ENCODE data around the gene BZW1.
A peak's percentile ranks its signal among the peaks of the same experiment; 100 is the strongest.

Gene BZW1

DNA sequence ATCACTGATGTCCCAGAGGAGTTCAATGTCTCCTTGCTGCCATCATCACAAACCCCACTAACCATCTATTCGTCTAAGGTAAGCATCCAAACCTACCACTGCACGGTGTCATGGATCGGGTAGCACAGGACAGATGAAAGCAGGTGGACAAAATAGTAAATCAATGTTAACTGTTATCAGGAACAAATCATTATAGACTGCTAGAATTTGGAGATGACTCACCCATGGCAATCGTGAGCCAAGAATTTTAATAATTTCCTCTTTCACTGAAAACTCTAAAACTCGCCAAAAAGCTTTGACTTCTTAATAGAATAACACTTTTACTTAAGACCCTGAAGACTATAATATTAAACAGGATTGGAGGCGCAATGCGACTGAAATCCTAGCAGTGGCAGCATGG, 33.7 kb upstream of the BZW1 start:
- Histone ChIP-seq H3K4me3 (ENCODE audit: low read length) (no peak overlapping the region), H3K9ac (ENCODE audit: low read depth, low read length) (no peak overlapping the region), H3K27me3 (ENCODE audit: insufficient read depth, low read length) (no peaks in the 10 kb centered on the region), H3K27ac (ENCODE audit: low read length) (no peak overlapping the region), H3K36me3 (ENCODE audit: insufficient read depth, low read depth, low read length) (no peaks in the 10 kb centered on the region), H3K9me3 (ENCODE audit: insufficient read depth, low read depth, low read length) (no peaks in the 10 kb centered on the region; the same call in 1 of the 2 replicates), H3K4me1 (ENCODE audit: insufficient read depth, low read length) (peaks cover 3% of the 10 kb centered on the region; the same call in 1 of the 2 replicates)

DNA sequence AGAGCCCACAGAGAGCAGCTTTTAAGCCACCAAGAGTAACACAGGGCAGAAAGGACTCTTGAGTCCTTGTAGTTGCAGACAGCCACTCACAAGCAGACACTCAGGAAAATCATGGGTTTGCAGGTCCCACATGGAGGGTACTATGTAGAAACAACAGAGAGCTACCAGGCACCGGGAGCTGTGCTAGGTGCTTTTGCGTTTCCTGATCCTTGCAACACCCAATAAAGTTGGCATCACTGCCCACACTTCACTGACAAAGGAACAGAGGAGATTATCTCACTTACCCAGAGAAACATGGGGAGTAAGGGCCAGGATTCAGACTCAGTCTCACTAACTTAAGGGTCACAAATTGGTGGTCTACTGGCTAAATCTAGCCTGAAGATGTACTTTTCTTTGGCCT, 32.5 kb upstream of the BZW1 start:
- Histone ChIP-seq H3K27me3 (ENCODE audit: insufficient read depth, low read length) (no peaks in the 10 kb centered on the region), H3K9me3 (ENCODE audit: insufficient read depth, low read depth, low read length) (no peaks in the 10 kb centered on the region), H3K9ac (ENCODE audit: low read depth, low read length) (no peak overlapping the region), H3K4me1 (ENCODE audit: insufficient read depth, low read length) (peaks cover 3% of the 10 kb centered on the region; the same call in 1 of the 2 replicates), H3K36me3 (ENCODE audit: insufficient read depth, low read depth, low read length) (no peaks in the 10 kb centered on the region), H3K27ac (ENCODE audit: low read length) (no peak overlapping the region), H3K4me3 (ENCODE audit: low read length) (no peak overlapping the region)

DNA sequence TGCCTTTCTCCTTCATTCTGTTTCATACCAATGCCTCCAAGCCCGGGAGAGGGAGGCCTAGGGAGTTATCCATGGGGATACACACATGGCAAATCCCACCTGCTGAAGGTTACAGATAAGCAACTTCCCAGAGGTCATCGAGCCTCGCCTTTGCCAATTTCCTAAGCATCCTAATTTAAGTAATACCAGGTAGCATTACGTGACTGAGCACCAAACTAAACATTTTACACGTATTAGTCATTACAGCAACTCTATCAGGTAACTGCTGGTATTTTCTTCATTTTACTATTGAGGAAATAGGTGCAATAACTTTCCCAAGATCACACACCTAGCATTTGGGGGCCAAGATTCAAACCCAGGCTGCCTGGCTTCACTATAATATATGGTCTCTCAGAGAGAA, 30.1 kb upstream of the BZW1 start:
- H3K4me1 ChIP-seq (ENCODE audit: insufficient read depth, low read length) = no peaks in the 10 kb centered on the region
- H3K4me3 ChIP-seq (ENCODE audit: low read length) = no peak overlapping the region
- no peak overlapping the region for H3K9ac ChIP-seq (ENCODE audit: low read depth, low read length)
- no peaks in the 10 kb centered on the region for H3K9me3 ChIP-seq (ENCODE audit: insufficient read depth, low read depth, low read length)
- no peaks in the 10 kb centered on the region for H3K36me3 ChIP-seq (ENCODE audit: insufficient read depth, low read depth, low read length)
- no peaks in the 10 kb centered on the region for H3K27me3 ChIP-seq (ENCODE audit: insufficient read depth, low read length)
- H3K27ac ChIP-seq (ENCODE audit: low read length) = no peak overlapping the region

DNA sequence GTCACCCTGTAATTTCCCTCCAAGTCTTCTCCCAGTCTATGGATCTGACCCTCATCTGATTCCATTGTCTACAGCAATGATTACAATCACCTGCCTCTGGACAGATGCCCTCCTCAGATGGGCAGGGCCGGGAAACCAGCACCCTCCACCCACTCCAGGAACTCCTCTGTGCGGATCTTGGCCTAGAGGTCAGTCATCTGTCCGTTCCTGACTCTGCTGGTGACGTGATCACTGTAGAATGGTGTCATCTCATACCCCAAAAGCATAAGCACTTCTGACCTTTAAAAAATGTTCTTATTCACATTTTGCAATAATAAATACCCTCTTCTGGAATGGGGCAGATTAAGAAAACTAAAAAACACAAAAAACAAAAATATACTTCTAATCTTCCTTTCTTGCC, 29.5 kb upstream of the BZW1 start:
- Histone ChIP-seq H3K9ac (ENCODE audit: low read depth, low read length) (no peak overlapping the region), H3K4me3 (ENCODE audit: low read length) (no peak overlapping the region), H3K9me3 (ENCODE audit: insufficient read depth, low read depth, low read length) (no peaks in the 10 kb centered on the region), H3K27ac (ENCODE audit: low read length) (no peak overlapping the region), H3K36me3 (ENCODE audit: insufficient read depth, low read depth, low read length) (no peaks in the 10 kb centered on the region), H3K4me1 (ENCODE audit: insufficient read depth, low read length) (no peaks in the 10 kb centered on the region), H3K27me3 (ENCODE audit: insufficient read depth, low read length) (no peaks in the 10 kb centered on the region)

DNA sequence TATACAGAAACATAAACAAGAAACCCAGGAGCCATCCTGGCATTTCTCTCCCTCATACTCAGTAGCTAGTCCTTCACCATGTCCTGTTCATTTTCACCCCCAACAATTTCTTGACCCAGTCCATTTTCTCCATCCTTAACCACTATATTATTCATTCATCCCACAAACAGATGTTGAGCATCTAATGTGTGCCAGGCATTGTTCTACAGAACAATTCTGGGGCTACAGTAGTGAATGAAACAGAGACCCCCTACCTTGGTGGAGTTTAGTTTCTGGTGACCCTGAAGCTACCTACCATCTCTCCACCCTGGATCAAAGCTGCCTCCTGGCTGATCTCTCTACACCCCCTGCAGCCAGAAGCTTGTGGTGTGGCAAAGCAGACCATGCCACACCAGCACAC, 27.5 kb upstream of the BZW1 start:
- H3K9me3 ChIP-seq (ENCODE audit: insufficient read depth, low read depth, low read length) = no peaks in the 10 kb centered on the region
- no peak overlapping the region for H3K27ac ChIP-seq (ENCODE audit: low read length)
- H3K4me1 ChIP-seq (ENCODE audit: insufficient read depth, low read length) = no peaks in the 10 kb centered on the region

DNA sequence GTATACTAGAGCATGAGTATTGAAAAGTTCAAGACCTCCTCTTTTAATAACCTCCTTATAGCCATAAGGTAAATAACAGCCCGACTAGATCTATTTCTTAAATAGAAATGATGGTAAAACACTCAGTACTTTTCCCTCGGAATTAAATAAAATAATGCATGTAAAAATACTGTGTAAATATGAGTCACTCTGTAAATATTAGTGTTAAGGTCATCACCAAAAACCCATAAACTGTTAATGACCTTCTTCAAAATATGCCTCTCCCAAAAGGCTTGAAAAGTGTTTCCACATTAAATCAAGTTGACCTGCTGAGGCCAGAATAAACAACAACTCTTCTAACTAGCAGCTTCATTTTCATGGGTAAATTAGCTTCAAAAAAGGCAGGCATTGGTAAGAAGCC, 25.3 kb upstream of the BZW1 start:
- H3K9me3 ChIP-seq (ENCODE audit: insufficient read depth, low read depth, low read length) = no peaks in the 10 kb centered on the region
- no peak overlapping the region for H3K9ac ChIP-seq (ENCODE audit: low read depth, low read length)
- no peak overlapping the region for H3K4me3 ChIP-seq (ENCODE audit: low read length)
- H3K36me3 ChIP-seq (ENCODE audit: insufficient read depth, low read depth, low read length) = no peaks in the 10 kb centered on the region
- no peak overlapping the region for H3K27ac ChIP-seq (ENCODE audit: low read length)
- H3K4me1 ChIP-seq (ENCODE audit: insufficient read depth, low read length) = peaks cover 10% of the 10 kb centered on the region
- no peaks in the 10 kb centered on the region for H3K27me3 ChIP-seq (ENCODE audit: insufficient read depth, low read length)

More for the DNA sequence above, 27.5 kb upstream of the BZW1 start:
- H3K36me3 ChIP-seq (ENCODE audit: insufficient read depth, low read depth, low read length) = no peaks in the 10 kb centered on the region
- H3K9ac ChIP-seq (ENCODE audit: low read depth, low read length) = no peak overlapping the region
- H3K27me3 ChIP-seq (ENCODE audit: insufficient read depth, low read length) = no peaks in the 10 kb centered on the region
- no peak overlapping the region for H3K4me3 ChIP-seq (ENCODE audit: low read length)

DNA sequence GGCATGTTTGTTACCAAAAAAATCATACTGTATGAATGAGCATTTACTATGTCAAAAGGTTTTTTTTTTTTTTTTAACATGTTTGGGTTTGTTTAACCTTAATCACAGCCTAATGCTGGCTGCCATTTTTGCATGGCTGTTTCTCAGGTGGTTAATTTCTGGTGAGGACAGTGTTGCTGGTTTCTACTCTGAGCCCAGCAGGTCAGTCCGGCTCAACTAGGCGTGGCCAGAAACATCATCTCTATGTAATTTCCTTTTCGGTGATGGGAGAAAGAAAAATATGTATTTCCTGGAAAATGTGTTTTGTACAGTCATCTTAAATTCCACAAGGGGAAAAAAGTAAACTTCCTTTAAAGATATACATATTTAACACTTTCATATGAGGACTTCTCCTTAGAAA, 24.9 kb upstream of the BZW1 start:
- H3K9me3 ChIP-seq (ENCODE audit: insufficient read depth, low read depth, low read length) = no peaks in the 10 kb centered on the region
- H3K4me1 ChIP-seq (ENCODE audit: insufficient read depth, low read length) = peaks cover 10% of the 10 kb centered on the region
- H3K4me3 ChIP-seq (ENCODE audit: low read length) = no peak overlapping the region
- H3K27me3 ChIP-seq (ENCODE audit: insufficient read depth, low read length) = no peaks in the 10 kb centered on the region
- no peaks in the 10 kb centered on the region for H3K36me3 ChIP-seq (ENCODE audit: insufficient read depth, low read depth, low read length)
- no peak overlapping the region for H3K27ac ChIP-seq (ENCODE audit: low read length)
- no peak overlapping the region for H3K9ac ChIP-seq (ENCODE audit: low read depth, low read length)

DNA sequence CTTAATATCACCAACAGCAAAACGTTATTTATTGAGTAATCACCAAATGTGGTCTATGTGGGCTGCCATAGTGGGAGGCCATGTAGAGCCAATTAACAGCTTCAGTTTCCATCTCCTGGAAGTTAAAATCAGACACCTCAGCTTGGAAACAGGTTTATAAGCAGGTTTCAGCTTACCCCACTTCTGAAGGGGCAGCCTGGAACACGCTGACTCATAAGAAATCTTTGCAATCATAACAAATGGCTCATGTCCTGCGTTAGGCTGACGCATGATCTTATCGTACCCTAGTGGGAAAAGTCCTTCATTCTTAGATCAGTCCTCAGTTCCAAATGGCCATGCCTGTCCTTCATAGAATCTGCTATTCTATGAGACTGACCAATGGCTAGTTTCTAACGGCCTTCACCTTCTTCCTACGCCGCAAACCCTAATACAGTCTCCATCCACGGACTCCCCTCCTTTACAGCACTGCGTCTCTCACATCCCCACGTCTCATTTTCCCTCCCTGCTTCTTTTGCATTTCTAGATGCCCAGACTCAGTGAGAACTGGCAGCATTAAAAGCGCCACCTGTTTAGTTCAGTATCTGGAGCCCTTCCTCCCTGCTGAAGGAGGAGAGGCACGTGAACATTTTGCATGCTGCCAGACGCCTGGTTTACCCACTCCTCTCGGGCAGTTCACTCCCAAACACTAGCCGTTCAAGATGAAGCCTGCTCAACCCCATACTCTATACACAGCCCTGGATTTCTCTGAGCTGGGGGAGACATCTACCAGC, 24.2 kb upstream of the BZW1 start:
- H3K4me3 ChIP-seq (ENCODE audit: low read length) = no peak overlapping the region
- H3K9me3 ChIP-seq (ENCODE audit: insufficient read depth, low read depth, low read length) = no peaks in the 10 kb centered on the region
- H3K27ac ChIP-seq (ENCODE audit: low read length) = no peak overlapping the region
- H3K36me3 ChIP-seq (ENCODE audit: insufficient read depth, low read depth, low read length) = no peaks in the 10 kb centered on the region
- peaks cover 10% of the 10 kb centered on the region for H3K4me1 ChIP-seq (ENCODE audit: insufficient read depth, low read length)
- no peaks in the 10 kb centered on the region for H3K27me3 ChIP-seq (ENCODE audit: insufficient read depth, low read length)
- H3K9ac ChIP-seq (ENCODE audit: low read depth, low read length) = no peak overlapping the region

DNA sequence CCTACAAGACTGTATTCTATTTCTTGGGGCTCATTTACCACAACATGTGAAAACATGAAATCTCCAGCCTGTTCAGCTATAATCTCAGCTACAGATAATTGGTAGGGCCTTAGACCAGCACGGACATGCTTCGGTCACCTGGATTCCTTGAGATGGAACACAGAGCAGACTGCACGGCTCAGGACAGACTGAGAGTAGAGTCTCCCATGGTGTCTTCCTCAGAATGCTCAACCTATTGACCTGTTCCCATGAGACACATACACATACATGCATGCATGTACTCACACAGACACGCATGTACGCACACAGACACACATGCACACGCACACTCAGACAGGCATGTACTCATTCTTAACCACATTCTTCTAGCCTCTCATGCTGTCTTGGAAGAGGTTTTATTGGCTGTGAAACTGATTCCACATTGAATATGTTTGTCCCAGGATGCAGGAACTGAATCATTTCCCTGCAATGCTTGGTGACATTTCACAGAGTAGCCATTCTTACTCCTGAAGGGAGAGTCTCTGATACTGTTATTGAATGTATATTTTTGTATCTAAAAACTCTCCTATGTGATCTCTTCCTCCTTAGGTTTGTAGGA, 23.5 kb upstream of the BZW1 start:
- no peaks in the 10 kb centered on the region for H3K9me3 ChIP-seq (ENCODE audit: insufficient read depth, low read depth, low read length)
- H3K27me3 ChIP-seq (ENCODE audit: insufficient read depth, low read length) = no peaks in the 10 kb centered on the region
- no peak overlapping the region for H3K9ac ChIP-seq (ENCODE audit: low read depth, low read length)
- peaks cover 10% of the 10 kb centered on the region for H3K4me1 ChIP-seq (ENCODE audit: insufficient read depth, low read length)
- H3K27ac ChIP-seq (ENCODE audit: low read length) = no peak overlapping the region
- H3K4me3 ChIP-seq (ENCODE audit: low read length) = no peak overlapping the region
- no peaks in the 10 kb centered on the region for H3K36me3 ChIP-seq (ENCODE audit: insufficient read depth, low read depth, low read length)

DNA sequence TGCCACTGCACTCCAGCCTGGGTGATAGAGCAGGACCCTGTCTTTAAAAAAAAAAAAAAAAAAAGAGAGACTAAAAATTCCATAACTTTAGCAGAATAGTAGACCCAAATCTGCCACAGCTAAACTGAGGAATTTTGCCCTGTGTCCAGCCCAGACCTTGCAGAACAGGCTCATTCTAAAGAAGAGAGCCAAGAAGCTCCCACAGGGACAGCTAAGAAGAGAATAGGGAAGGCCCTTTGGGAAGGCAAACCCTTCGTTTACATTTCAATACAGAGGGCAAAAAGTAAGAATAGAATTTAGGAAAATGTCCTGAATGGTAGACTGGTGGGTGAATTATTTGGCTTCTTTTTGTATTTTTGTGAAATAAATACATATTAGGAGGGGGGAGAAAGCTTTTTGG, 21.5 kb upstream of the BZW1 start:
- Histone ChIP-seq H3K9me3 (ENCODE audit: insufficient read depth, low read depth, low read length) (no peaks in the 10 kb centered on the region), H3K27me3 (ENCODE audit: insufficient read depth, low read length) (no peaks in the 10 kb centered on the region), H3K36me3 (ENCODE audit: insufficient read depth, low read depth, low read length) (no peaks in the 10 kb centered on the region), H3K27ac (ENCODE audit: low read length) (peak overlapping the region; percentile 22), H3K4me3 (ENCODE audit: low read length) (peak overlapping the region; percentile 29; the same call in 1 of the 2 replicates), H3K9ac (ENCODE audit: low read depth, low read length) (0 out of 2 replicates have a peak overlapping the region, but pooled peaks have one; percentile 10), H3K4me1 (ENCODE audit: insufficient read depth, low read length) (peaks cover 10% of the 10 kb centered on the region)

DNA sequence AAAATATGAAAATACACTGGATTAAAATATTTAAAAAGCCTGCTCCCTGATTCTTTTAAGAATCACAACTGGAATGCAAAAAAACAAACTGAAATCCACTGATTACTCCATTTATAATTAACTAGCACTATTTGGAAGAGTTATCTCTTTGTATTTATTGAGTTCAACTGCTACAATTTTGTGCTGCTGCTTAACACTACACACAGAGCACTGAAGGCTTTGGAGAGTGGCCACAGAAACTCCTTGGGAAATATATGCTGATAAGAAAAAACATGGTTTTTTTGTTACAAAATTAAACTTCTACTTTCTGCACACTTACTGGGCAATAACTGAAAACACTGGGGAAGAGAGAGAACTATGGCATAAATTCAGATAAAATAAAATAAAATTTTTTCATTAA, 19.8 kb upstream of the BZW1 start:
- H3K27ac ChIP-seq (ENCODE audit: low read length) = no peak overlapping the region
- no peak overlapping the region for H3K4me3 ChIP-seq (ENCODE audit: low read length)
- H3K9me3 ChIP-seq (ENCODE audit: insufficient read depth, low read depth, low read length) = no peaks in the 10 kb centered on the region
- H3K9ac ChIP-seq (ENCODE audit: low read depth, low read length) = no peak overlapping the region
- H3K27me3 ChIP-seq (ENCODE audit: insufficient read depth, low read length) = no peaks in the 10 kb centered on the region
- H3K36me3 ChIP-seq (ENCODE audit: insufficient read depth, low read depth, low read length) = no peaks in the 10 kb centered on the region
- H3K4me1 ChIP-seq (ENCODE audit: insufficient read depth, low read length) = peaks cover 10% of the 10 kb centered on the region

DNA sequence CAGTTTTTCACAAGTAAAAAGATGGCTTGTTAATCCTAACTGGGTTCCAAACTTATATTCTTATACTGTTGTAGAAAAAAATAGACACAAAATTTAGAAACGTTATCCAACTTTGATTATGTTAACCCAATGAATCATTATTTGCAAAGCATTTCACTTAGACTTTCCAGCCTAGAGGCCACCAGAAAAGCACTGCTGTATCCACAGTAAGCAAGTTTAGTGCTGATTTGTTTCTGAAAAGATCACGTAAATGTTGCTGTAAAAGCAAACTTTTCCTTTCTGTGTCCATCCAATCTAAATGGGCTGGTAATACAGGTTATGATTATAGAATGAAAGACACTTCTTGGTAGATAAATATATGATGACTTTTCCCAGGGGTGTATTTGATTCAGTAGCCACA, 17.6 kb upstream of the BZW1 start:
- Histone ChIP-seq H3K27me3 (ENCODE audit: insufficient read depth, low read length) (no peaks in the 10 kb centered on the region), H3K36me3 (ENCODE audit: insufficient read depth, low read depth, low read length) (no peaks in the 10 kb centered on the region), H3K9ac (ENCODE audit: low read depth, low read length) (no peak overlapping the region), H3K4me1 (ENCODE audit: insufficient read depth, low read length) (peaks cover 10% of the 10 kb centered on the region), H3K27ac (ENCODE audit: low read length) (no peak overlapping the region), H3K9me3 (ENCODE audit: insufficient read depth, low read depth, low read length) (no peaks in the 10 kb centered on the region), H3K4me3 (ENCODE audit: low read length) (no peak overlapping the region)

Data from iPS-20b (cell line).